GM19438 (cell line): ENCODE data around the gene HSPBP1.

ENCODE experiments used
- ATAC-seq: cut with Tn5 transposase; IDR thresholded peaks from one replicate; pipeline ENCODE4 v1.9.1; 2021; ENCODE audit warnings: low read depth; ENCODE audit not compliant: unreplicated experiment

Gene HSPBP1

GRCh38 chr19:55257461-55258420, 22.2 kb downstream of the HSPBP1 start:
- no peak for ATAC-seq

DNA sequence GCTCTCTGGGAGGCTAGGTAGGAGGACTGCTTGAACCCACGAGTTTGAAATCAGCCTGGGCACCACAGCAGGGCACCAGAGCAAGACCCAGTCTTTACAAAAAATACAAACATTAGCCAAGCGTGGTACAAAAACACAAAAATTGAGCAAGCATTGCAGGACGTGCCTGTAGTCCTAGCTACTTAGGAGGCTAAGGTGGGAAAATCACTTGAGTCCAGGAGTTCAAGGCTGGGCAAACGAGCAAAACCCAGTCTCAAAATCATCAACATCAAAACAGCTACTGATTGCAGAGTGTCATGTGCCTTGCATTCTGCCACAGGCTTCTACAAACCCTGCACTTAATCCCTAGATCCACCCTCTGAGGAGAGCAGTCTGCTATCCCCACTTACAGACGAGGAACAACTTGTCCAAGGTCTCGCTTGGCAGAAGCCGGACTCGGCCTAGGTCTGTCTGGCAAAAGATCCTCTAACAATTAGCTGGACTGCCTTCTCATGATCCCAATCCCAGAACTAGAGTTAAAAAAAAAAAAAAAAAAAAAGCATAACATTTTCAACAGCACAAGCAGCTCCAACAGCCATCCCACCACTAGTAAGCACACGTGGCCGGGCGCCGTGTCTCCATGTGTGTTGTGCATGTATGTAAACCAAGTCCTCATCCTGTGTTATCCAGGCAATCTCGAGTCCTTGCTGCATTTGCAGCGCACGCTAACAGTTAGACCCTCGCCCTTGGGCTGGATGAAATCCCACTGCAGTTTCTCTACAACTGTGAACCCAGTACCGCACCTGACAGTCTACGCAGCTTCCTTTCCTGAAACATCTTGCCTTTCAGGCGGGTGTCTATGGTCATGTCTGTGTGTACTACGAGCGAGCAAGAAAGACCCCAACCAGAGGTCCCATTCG, 23.1 kb downstream of the HSPBP1 start:
- ATAC-seq, result no peak

DNA sequence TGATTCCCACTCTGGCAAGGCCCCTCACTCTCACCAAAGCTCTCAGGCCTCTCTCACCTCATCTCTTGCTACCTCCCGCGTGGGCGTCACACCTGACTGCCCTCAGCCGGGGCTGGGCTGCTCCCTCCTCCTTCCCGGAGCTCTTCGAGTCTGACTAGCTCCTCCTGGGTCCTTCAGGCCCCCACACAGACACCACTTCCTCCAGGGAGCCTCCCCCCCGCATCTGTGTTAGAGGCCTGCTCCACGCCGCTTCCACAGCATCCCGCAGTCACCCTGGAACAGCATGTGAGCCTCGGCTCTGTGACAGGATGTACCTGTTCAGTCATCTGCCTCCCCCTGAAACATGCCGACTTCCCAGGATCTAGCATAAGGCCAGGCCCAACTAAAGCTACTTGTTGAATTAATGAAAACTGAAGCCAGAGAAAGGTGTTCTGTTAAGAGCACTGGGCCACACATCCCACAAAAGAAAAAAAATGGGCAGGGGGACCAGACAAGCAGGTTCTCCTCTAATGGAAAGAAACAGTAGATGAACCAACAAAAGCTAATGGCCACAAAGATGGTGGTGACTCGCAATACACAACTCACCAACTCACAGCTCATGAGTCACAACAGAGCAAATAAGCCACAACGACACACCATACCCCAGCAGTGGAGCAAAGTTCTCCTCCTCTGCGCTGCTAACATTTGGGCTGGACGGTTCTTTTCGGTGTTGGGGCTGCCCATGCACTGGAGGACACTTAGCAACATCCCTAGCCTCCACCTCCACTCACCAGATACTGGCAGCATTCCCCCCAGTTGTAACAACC, 24.1 kb downstream of the HSPBP1 start:
- ATAC-seq, result no peak

- ATAC-seq, result no peak
Observed at GRCh38 chr19:55254625-55254977, 25.3 kb downstream of the HSPBP1 start.

- ATAC-seq, result no peak
Observed at GRCh38 chr19:55253842-55254624, 25.9 kb downstream of the HSPBP1 start.

GRCh38 chr19:55252760-55253663, 26.9 kb downstream of the HSPBP1 start:
- ATAC-seq, result no peak

DNA sequence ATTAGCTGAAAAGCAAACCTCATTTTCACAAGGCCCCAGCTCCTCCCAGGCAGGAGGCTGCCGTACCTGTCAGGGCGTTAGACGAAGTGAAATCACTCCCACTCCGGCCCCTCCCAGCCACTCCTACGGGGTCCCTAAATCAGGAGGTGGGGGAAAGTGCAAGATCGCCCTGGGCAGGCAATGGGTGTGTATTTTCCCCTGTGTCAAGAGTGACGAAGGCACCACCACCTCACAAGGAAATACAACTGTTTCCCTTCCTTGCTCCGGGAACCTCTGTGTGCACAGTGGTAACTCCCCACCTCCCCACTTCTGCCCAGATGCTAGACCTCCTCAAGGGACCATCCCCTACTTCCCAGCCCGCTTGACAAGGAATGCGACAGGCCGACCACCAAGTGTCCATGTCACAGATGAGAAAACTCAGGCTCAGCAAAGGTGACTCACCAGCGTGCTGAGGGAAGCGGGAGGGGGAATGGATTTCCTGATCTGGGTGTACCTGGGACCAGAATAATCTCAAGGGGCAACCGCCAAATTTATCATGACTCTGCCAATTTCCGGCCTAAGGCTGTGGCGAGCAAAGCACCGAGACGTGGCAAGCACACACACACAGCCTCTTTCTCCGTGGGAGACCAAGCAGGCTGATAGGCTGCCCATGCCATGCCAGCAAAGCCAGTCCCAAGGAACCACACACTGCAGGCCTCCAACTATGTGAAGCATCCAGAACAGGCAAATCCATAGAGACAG, 28.4 kb downstream of the HSPBP1 start:
- no peak for ATAC-seq

- ATAC-seq, result no peak
Observed at GRCh38 chr19:55250262-55251036, 29.5 kb downstream of the HSPBP1 start.

GRCh38 chr19:55249841-55250240, 30.1 kb downstream of the HSPBP1 start:
- no peak for ATAC-seq

DNA sequence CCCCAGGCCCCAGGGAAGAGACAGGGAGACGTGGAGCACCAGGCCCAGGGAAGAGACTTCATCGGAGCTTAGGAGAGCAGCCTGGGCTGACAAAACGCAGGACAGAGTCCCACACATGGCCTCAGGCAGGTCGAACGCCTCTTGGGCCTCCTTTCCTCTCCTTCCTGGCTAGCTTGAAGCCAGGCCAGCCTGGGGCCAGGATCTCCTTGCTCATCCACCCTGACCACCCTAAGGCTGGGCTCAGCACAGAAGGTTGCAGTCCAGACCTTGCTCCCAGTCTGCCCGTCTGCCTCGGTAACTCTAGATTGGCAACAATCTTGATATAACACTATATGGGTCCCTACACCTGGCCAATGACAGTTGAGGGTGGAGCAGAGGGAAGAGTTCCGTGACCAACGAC, 31.2 kb downstream of the HSPBP1 start:
- ATAC-seq, result no peak

- no peak for ATAC-seq
Observed at GRCh38 chr19:55248166-55248675, 31.7 kb downstream of the HSPBP1 start.

GRCh38 chr19:55247621-55248099, 32.2 kb downstream of the HSPBP1 start:
- no peak for ATAC-seq

DNA sequence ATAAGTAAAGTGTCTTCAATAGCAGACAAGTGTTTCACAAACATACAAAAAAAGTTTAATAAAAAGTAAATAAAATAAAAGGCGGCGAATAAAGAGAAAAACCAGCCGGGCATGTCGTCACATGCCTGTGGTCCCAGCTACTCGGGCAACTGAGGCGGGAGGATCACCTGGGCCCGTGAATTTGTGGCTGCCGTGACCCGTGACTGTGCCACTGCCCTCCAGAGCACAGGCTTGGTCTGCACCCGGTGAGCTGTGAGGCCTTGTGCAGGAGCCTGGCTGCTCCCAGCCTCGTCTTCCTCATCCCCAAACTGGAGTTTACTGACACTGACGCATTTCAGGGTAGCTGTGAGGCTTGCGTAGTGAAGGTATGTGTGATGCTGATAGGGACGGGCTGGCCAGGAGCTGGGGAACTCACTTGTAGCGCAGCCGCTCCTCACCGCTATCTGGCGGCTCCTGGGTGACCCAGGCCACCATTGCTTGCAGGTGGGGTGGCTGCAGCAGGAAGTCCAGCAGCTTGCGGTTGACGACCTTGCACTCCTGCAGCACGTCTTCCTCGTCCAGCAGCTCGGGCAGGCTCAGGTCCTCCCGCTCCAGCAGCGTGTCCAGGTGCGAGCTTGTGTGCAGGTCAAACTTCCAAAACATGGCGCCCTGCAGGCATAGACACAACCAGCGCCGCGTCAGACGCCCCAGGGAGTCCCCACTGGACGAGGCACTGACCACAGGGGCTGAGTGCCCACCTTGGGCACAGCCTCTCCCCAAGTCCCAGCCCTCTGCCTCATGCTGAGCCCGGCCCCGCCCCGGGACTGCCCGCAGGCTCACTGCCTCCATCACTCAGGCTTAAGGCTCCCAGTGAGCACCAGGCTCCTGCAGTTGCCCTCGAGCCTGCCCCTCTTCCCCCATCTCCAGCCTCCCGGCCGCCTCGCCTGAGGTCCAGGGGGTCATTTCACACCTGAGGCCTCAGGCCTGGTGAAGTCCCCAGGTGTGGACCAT, 33.2 kb downstream of the HSPBP1 start:
- no peak for ATAC-seq

DNA sequence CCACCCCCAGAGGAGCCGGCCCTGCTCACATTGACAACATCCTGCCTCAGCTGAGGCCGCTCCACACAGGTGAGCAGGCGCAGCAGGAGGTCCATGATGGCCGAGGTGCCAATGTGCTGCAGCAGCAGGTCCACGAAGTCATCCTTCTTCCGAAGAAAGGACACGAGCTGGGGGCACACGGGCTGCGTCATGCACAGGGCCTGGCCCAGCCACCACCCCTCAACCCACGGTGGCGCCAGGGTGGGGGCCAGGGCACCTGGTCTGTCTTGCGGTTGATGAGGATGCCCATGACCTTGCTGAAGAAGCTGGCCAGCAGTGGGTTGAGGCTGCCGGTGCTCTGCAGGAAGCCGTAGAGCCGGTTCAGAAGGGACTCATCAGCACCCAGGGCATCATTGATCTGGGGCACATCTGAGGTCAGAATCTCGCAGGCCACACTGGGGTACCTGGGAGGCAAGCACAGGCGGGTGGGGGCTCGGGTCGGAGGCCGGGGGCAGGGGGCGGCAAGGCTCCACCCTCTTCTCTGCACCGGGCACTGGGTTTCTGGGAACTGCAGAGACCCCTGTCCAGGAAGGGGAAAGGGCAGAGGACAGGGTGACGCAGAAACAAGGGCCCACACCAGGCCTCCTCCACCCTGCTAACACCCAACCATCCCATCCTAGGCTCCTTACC, 34.5 kb downstream of the HSPBP1 start:
- ATAC-seq, result no peak

DNA sequence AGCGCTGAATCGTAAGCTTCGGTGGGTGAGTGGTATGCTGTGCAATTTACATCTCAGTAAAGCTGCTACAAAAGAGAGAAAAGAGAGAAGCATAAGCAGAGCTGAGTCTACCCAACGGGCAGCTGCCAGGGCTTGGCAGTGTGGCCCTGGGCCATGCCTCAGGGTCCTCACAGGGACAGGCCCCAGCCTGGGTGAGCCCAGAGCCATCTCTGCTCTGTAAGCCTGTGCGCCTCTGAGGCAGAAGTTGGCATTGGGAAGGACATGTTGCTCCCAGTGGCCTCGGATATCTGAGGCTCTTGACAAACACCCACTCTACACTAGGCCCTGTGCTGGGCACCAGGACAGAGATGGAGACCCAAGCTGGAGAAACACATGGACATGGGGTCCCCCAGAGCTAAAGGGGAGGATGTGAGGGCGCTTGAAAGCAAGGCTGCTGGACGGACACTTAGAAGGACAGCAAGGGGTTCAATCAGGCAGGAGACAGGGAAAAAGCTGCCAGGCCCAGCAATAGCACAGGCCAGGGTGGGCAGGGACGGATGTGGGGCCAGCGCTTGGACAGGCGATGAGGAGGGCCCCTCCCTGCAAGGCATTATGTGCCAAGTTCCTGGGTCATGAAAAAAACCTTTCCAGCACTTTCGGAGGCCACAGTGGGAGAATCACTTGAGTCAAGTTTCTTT, 35.8 kb downstream of the HSPBP1 start:
- no peak for ATAC-seq
